ENCODE results near the gene NUP210.

NUP210 gene

GRCh38 chr3:13348661-13349396, 71.3 kb downstream of the NUP210 start:
- no peak for DNase-seq (ENCODE audit: low spot score)

GRCh38 chr3:13348100-13348499, 72.0 kb downstream of the NUP210 start:
- no peak for DNase-seq (ENCODE audit: low spot score)

GRCh38 chr3:13347390-13347950, 72.7 kb downstream of the NUP210 start:
- DNase-seq (ENCODE audit: low spot score): peak; percentile 45

GRCh38 chr3:13346481-13347389, 73.4 kb downstream of the NUP210 start:
- no peak for DNase-seq (ENCODE audit: low spot score)

- no peak for DNase-seq (ENCODE audit: low spot score)
Observed at GRCh38 chr3:13345772-13346171, 74.3 kb downstream of the NUP210 start.

GRCh38 chr3:13345284-13345683, 74.8 kb downstream of the NUP210 start:
- DNase-seq (ENCODE audit: low spot score): no peak

- no peak for DNase-seq (ENCODE audit: low spot score)
Observed at GRCh38 chr3:13344663-13345062, 75.5 kb downstream of the NUP210 start.

- DNase-seq (ENCODE audit: low spot score): no peak
Observed at GRCh38 chr3:13343601-13344000, 76.5 kb downstream of the NUP210 start.

GRCh38 chr3:13341229-13341905, 78.8 kb downstream of the NUP210 start:
- DNase-seq (ENCODE audit: low spot score): no peak

- no peak for DNase-seq (ENCODE audit: low spot score)
Observed at GRCh38 chr3:13339833-13340232, 80.3 kb downstream of the NUP210 start.

GRCh38 chr3:13338996-13339395, 81.1 kb downstream of the NUP210 start:
- no peak for DNase-seq (ENCODE audit: low spot score)

GRCh38 chr3:13338231-13338630, 81.9 kb downstream of the NUP210 start:
- DNase-seq (ENCODE audit: low spot score): no peak

GRCh38 chr3:13336592-13336991, 83.5 kb downstream of the NUP210 start:
- DNase-seq (ENCODE audit: low spot score): no peak

- DNase-seq (ENCODE audit: low spot score): no peak
Observed at GRCh38 chr3:13335503-13335902, 84.6 kb downstream of the NUP210 start.

GRCh38 chr3:13335059-13335458, 85.1 kb downstream of the NUP210 start:
- no peak for DNase-seq (ENCODE audit: low spot score)

- DNase-seq (ENCODE audit: low spot score): no peak
Observed at GRCh38 chr3:13333236-13333897, 86.8 kb downstream of the NUP210 start.

GRCh38 chr3:13332740-13333139, 87.4 kb downstream of the NUP210 start:
- no peak for DNase-seq (ENCODE audit: low spot score)

GRCh38 chr3:13332158-13332557, 88.0 kb downstream of the NUP210 start:
- DNase-seq (ENCODE audit: low spot score): no peak

- no peak for DNase-seq (ENCODE audit: low spot score)
Observed at GRCh38 chr3:13329746-13330145, 90.4 kb downstream of the NUP210 start.

- no peak for DNase-seq (ENCODE audit: low spot score)
Observed at GRCh38 chr3:13325892-13326443, 94.2 kb downstream of the NUP210 start.

- no peak for DNase-seq (ENCODE audit: low spot score)
Observed at GRCh38 chr3:13324835-13325501, 95.2 kb downstream of the NUP210 start.
